HepG2 (cell line): ENCODE measurements around the gene ICAM5. TPM values are rescaled to one million over a fixed set of nuclear protein-coding genes. Genes with fewer than 3 reads are reported as not detected.
A peak's percentile ranks its signal among the peaks of the same experiment; 100 is the strongest.

Source experiments
- GTF3A ChIP-seq: sonication (generic); formaldehyde crosslinking; conservative IDR thresholded peaks from 2 replicates; pipeline ENCODE4 v1.4.0; 2020; ENCODE audit warnings: mild to moderate bottlenecking, missing genetic modification reagents
- HIC2 ChIP-seq: sonication (generic); formaldehyde crosslinking; IDR thresholded peaks from 2 replicates; pipeline ENCODE4 v1.9.0; 2022; ENCODE audit warnings: low read depth, missing genetic modification reagents
- KDM5A ChIP-seq: fragments of 200-600 bp; sonication (generic); IDR thresholded peaks from 2 replicates; pipeline ENCODE4 v1.7.0; 2018; ENCODE audit warnings: antibody characterized with exemption, mild to moderate bottlenecking, low read length, borderline replicate concordance
- PRDM10 ChIP-seq: sonication (generic); formaldehyde crosslinking; IDR thresholded peaks from 2 replicates; pipeline ENCODE4 v1.4.0; 2020; ENCODE audit warnings: low read depth, missing genetic modification reagents
- SAP130 ChIP-seq: IDR thresholded peaks from 2 replicates; pipeline ENCODE4 v1.6.1; 2016; ENCODE audit warnings: low read depth
- STAG1 ChIP-seq: sonication (generic); formaldehyde crosslinking; IDR thresholded peaks from 2 replicates; pipeline ENCODE4 v1.4.0; 2020; ENCODE audit warnings: missing genetic modification reagents
- ZBTB7A ChIP-seq: sonication (generic); formaldehyde crosslinking; IDR thresholded peaks from 2 replicates; pipeline ENCODE4 v1.8.0; 2022; ENCODE audit warnings: mild to moderate bottlenecking, missing genetic modification reagents
- ZMYM4 ChIP-seq: sonication (generic); formaldehyde crosslinking; IDR thresholded peaks from 2 replicates; pipeline ENCODE4 v1.8.1; 2023; ENCODE audit warnings: mild to moderate bottlenecking, missing genetic modification reagents
- ZNF121 ChIP-seq: sonication (generic); formaldehyde crosslinking; IDR thresholded peaks from 2 replicates; pipeline ENCODE4 v1.5.0; 2020; ENCODE audit warnings: mild to moderate bottlenecking, missing genetic modification reagents
- ZNF235 ChIP-seq: sonication (generic); formaldehyde crosslinking; IDR thresholded peaks from 2 replicates; pipeline ENCODE4 v1.8.1; 2023; ENCODE audit warnings: mild to moderate bottlenecking, missing genetic modification reagents, borderline replicate concordance
- ZNF263 ChIP-seq: sonication (generic); formaldehyde crosslinking; IDR thresholded peaks from 2 replicates; pipeline ENCODE4 v1.4.0; 2020; ENCODE audit warnings: missing genetic modification reagents
- ZNF264 ChIP-seq: sonication (generic); formaldehyde crosslinking; IDR thresholded peaks from 2 replicates; pipeline ENCODE4 v1.4.0; 2020; ENCODE audit warnings: missing genetic modification reagents
- ZNF335 ChIP-seq: sonication (generic); formaldehyde crosslinking; IDR thresholded peaks from 2 replicates; pipeline ENCODE4 v1.4.0; 2020; ENCODE audit warnings: missing genetic modification reagents
- ZNF468 ChIP-seq: sonication (generic); formaldehyde crosslinking; IDR thresholded peaks from 2 replicates; pipeline ENCODE4 v1.8.0; 2022; ENCODE audit warnings: mild to moderate bottlenecking, moderate library complexity, missing genetic modification reagents
- ZNF564 ChIP-seq: sonication (generic); formaldehyde crosslinking; IDR thresholded peaks from 2 replicates; pipeline ENCODE4 v1.8.1; 2023; ENCODE audit warnings: mild to moderate bottlenecking, missing genetic modification reagents
- ZNF768 ChIP-seq: sonication (generic); formaldehyde crosslinking; IDR thresholded peaks from 2 replicates; pipeline ENCODE4 v1.4.0; 2020; ENCODE audit warnings: missing genetic modification reagents
- polyA plus RNA-seq, 8 experiments: library from polyadenylated mRNA; depleted of rRNA in 3 of 8; stranded (reverse) in 7 of 8; unstranded in 1 of 8; fragments of >200 nt; fragmentation: Illumina TruSeq in 4 of 8; extraction: Trizol in 4 of 8; gene quantifications; 2 replicates each; pipeline versions ENCODE4 v1.2.1 to v1.2.3, GENCODE V29; 2011 to 2016; ENCODE audit warnings: low read depth in 4 of 8, missing spikeins in 1 of 8, mixed read lengths in 1 of 8; ENCODE audit not compliant: insufficient read depth in 1 of 8
- total RNA-seq, 5 experiments: library from RNA; depleted of rRNA; stranded (reverse); fragments of >200 nt; fragmentation: Illumina TruSeq; extraction: Trizol; gene quantifications; 2 replicates each; pipeline ENCODE4 v1.2.3, GENCODE V29; 2016; ENCODE audit warnings: low read depth in 1 of 5
- TF ChIP-seq, protein P1 (sequence below): sonication (generic); formaldehyde crosslinking; IDR thresholded peaks from 2 replicates; pipeline ENCODE4 v1.4.0; 2020; ENCODE audit warnings: missing genetic modification reagents, borderline replicate concordance
- TF ChIP-seq, protein P2 (sequence below): IDR thresholded peaks from 2 replicates; pipeline ENCODE4 v1.6.1; 2018; ENCODE audit warnings: missing genetic modification reagents, mild to moderate bottlenecking, missing compliant biosample characterization

Gene ICAM5
- total and polyA plus RNA-seq, 2 of the 13 experiments (the other 11 are each of a cell fraction or from before 2014, with no cell fraction given) = 0.46 to 1.6 TPM

DNA sequence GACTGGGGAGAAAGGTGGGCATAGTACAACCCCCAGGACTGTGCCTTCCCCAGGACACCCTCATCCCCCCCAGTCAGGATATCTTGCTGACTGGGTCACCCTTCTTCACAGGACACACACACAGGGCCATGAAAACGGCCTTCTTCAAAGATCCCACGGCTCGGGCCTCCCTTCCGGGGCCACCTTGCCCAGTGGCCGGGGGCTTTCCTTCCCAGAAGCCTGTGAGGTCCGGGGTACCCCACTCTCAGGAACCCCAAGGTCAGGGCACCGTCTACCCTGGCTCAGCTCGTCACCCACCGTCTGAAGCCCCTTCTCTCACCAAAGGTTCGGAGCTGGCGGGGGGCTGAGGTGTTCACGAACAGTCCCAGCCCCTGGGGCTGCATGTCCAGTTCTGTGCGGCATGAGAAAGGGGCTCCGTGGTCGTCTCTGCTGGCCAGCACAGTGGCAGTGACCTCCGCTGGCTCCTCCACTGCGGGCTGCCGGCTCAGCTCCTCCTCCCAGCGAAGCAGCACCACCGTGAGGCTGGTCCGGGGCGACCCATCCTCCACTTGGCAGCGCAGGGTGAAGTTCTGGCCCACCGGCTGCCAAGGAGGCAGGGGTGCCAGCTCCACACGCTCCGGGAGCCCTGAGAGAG, 45.7 kb downstream of the ICAM5 start (continued):
- no peak for TF ChIP-seq ZNF235 (CRISPR knock-in tag)
- peak; percentile 49 for TF ChIP-seq SAP130 (CRISPR knock-in tag)
- no peak for TF ChIP-seq GTF3A
- no peak for TF ChIP-seq ZNF468 (CRISPR knock-in tag)
- TF ChIP-seq ZMYM4 (CRISPR knock-in tag) = no peak
- no peak for TF ChIP-seq ZNF264 (CRISPR knock-in tag)
- no peak for TF ChIP-seq KDM5A
- peak; percentile 82 for TF ChIP-seq HIC2 (CRISPR knock-in tag)
- 0 out of 2 replicates have a peak, but pooled peaks have one; percentile 8 for TF ChIP-seq ZNF564 (CRISPR knock-in tag)
- peak; percentile 51 for TF ChIP-seq STAG1 (CRISPR knock-in tag)
- 0 out of 2 replicates have a peak, but pooled peaks have one; percentile 41 for TF ChIP-seq ZNF335 (CRISPR knock-in tag)
- 0 out of 2 replicates have a peak, but pooled peaks have one; percentile 28 for TF ChIP-seq ZBTB7A
- TF ChIP-seq, protein P1, sequence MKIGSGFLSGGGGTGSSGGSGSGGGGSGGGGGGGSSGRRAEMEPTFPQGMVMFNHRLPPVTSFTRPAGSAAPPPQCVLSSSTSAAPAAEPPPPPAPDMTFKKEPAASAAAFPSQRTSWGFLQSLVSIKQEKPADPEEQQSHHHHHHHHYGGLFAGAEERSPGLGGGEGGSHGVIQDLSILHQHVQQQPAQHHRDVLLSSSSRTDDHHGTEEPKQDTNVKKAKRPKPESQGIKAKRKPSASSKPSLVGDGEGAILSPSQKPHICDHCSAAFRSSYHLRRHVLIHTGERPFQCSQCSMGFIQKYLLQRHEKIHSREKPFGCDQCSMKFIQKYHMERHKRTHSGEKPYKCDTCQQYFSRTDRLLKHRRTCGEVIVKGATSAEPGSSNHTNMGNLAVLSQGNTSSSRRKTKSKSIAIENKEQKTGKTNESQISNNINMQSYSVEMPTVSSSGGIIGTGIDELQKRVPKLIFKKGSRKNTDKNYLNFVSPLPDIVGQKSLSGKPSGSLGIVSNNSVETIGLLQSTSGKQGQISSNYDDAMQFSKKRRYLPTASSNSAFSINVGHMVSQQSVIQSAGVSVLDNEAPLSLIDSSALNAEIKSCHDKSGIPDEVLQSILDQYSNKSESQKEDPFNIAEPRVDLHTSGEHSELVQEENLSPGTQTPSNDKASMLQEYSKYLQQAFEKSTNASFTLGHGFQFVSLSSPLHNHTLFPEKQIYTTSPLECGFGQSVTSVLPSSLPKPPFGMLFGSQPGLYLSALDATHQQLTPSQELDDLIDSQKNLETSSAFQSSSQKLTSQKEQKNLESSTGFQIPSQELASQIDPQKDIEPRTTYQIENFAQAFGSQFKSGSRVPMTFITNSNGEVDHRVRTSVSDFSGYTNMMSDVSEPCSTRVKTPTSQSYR = 0 out of 2 replicates have a peak, but pooled peaks have one; percentile 21
- TF ChIP-seq ZNF121 = 0 out of 2 replicates have a peak, but pooled peaks have one; percentile 24
- TF ChIP-seq ZNF263 (CRISPR knock-in tag) = peak; percentile 81
- peak; percentile 46; the same call in 1 of the 2 replicates for TF ChIP-seq PRDM10 (CRISPR knock-in tag)
- TF ChIP-seq ZNF768 (CRISPR knock-in tag) = peak; percentile 19; the same call in 1 of the 2 replicates
- TF ChIP-seq, protein P2, sequence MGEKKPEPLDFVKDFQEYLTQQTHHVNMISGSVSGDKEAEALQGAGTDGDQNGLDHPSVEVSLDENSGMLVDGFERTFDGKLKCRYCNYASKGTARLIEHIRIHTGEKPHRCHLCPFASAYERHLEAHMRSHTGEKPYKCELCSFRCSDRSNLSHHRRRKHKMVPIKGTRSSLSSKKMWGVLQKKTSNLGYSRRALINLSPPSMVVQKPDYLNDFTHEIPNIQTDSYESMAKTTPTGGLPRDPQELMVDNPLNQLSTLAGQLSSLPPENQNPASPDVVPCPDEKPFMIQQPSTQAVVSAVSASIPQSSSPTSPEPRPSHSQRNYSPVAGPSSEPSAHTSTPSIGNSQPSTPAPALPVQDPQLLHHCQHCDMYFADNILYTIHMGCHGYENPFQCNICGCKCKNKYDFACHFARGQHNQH = 0 out of 2 replicates have a peak, but pooled peaks have one; percentile 38
